ENCODE data around the gene NEGR1. TPM values are rescaled to one million over a fixed set of nuclear protein-coding genes. Genes with fewer than 3 reads are reported as not detected.

NEGR1 gene
- total RNA-seq, 1 experiment from 2014 or later = 0.05 TPM

- no peak for TF ChIP-seq CTCF (IDR thresholded peaks at IDR 0.05 in 2 of 3, conservative IDR thresholded peaks at IDR 0.05 in 1 of 3; ENCODE audit: borderline replicate concordance in 1 of 3, insufficient read depth in 1 of 3, low read depth in 2 of 3, low read length in 2 of 3)
These were observed 679.1 kb downstream of the NEGR1 start (continued) for GRCh38 chr1:71603044-71603776.

GRCh38 chr1:71600023-71600422 lies 682.3 kb downstream of the NEGR1 start:
- Histone ChIP-seq H3K9ac (ENCODE audit: low read length) (no peak overlapping the region), H3K4me3 (replicated peaks in 1 of 2; ENCODE audit: low read depth in 1 of 2, low read length in 2 of 2) (no peak overlapping the region), H3K27me3 (ENCODE audit: insufficient read depth, low read length) (no peaks in the 10 kb centered on the region), H3K4me1 (ENCODE audit: control insufficient read depth in 1 of 2, insufficient read depth in 2 of 2, low read length in 2 of 2) (no peaks in the 10 kb centered on the region), H4K20me1 (ENCODE audit: insufficient read depth) (no peaks in the 10 kb centered on the region), H3K4me2 (ENCODE audit: low read length) (no peak overlapping the region), H2AFZ (ENCODE audit: low read depth, low read length, poor library complexity, severe bottlenecking) (no peak overlapping the region), H3K27ac (ENCODE audit: low read depth, low read length) (no peak overlapping the region), H3K9me3 (ENCODE audit: control insufficient read depth in 1 of 2, insufficient read depth in 1 of 2, low read depth in 1 of 2, low read length in 2 of 2) (peaks cover 4 to 17% of the 10 kb centered on the region in 2 experiments; a peak in 3 of 4 replicates), H3K36me3 (ENCODE audit: control insufficient read depth in 1 of 2, insufficient read depth in 2 of 2, low read length in 2 of 2) (no peaks in the 10 kb centered on the region), H3K9me2 (ENCODE audit: insufficient read depth) (no peaks in the 10 kb centered on the region), H3K79me2 (ENCODE audit: insufficient read depth, low read length) (no peaks in the 10 kb centered on the region)
- TF ChIP-seq FOSL1 (IDR thresholded peaks at IDR 0.05; ENCODE audit: low read depth) = no peak
- ChIA-PET POLR2A (no interaction called here), RAD21 (ENCODE audit: low non-redundant PET in 1 of 2, low total read pairs in 2 of 2, uncharacterized antibody in 2 of 2, unreplicated experiment in 2 of 2) (no interaction called here), CTCF (no interaction called here)
- ATAC-seq (no peak), DNase-seq (ENCODE audit: low read depth, low spot score) (no peak)
- intact Hi-C loops (cut with micrococcal nuclease) = no loop called here
- BruUV-seq (replicated peaks) = no TSS peak

- Histone ChIP-seq H3K9me3 (ENCODE audit: control insufficient read depth in 1 of 2, insufficient read depth in 1 of 2, low read depth in 1 of 2, low read length in 2 of 2) (peaks cover 4 to 17% of the 10 kb centered on the region in 2 experiments; a peak in 3 of 4 replicates), H3K27ac (ENCODE audit: low read depth, low read length) (no peak overlapping the region), H4K20me1 (ENCODE audit: insufficient read depth) (no peaks in the 10 kb centered on the region), H3K36me3 (ENCODE audit: control insufficient read depth in 1 of 2, insufficient read depth in 2 of 2, low read length in 2 of 2) (no peaks in the 10 kb centered on the region), H3K4me3 (replicated peaks in 1 of 2; ENCODE audit: low read depth in 1 of 2, low read length in 2 of 2) (no peak overlapping the region), H3K79me2 (ENCODE audit: insufficient read depth, low read length) (no peaks in the 10 kb centered on the region), H3K9ac (ENCODE audit: low read length) (no peak overlapping the region), H2AFZ (ENCODE audit: low read depth, low read length, poor library complexity, severe bottlenecking) (no peak overlapping the region), H3K27me3 (ENCODE audit: insufficient read depth, low read length) (no peaks in the 10 kb centered on the region), H3K9me2 (ENCODE audit: insufficient read depth) (no peaks in the 10 kb centered on the region), H3K4me2 (ENCODE audit: low read length) (no peak overlapping the region), H3K4me1 (ENCODE audit: control insufficient read depth in 1 of 2, insufficient read depth in 2 of 2, low read length in 2 of 2) (no peaks in the 10 kb centered on the region)
- ATAC-seq (no peak), DNase-seq (ENCODE audit: low read depth, low spot score) (no peak)
- ChIA-PET RAD21 (ENCODE audit: low non-redundant PET in 1 of 2, low total read pairs in 2 of 2, uncharacterized antibody in 2 of 2, unreplicated experiment in 2 of 2) (no interaction called here), CTCF (no interaction called here), POLR2A (no interaction called here)
- no TSS peak for BruUV-seq (replicated peaks)
- intact Hi-C loops (cut with micrococcal nuclease) = no loop called here
- TF ChIP-seq TCF7L2 (IDR thresholded peaks at IDR 0.05; ENCODE audit: borderline replicate concordance, extremely low read depth, insufficient read depth, insufficient read length) (no peak), CBX3 (IDR thresholded peaks at IDR 0.05; ENCODE audit: low read depth) (no peak), RAD21 (IDR thresholded peaks at IDR 0.05; ENCODE audit: low read depth) (no peak), FOSL1 (IDR thresholded peaks at IDR 0.05; ENCODE audit: low read depth) (no peak), CEBPB (IDR thresholded peaks at IDR 0.05; ENCODE audit: low read depth) (no peak), ELF1 (IDR thresholded peaks at IDR 0.05; ENCODE audit: borderline replicate concordance, low read depth) (no peak), SP1 (IDR thresholded peaks at IDR 0.05; ENCODE audit: low read depth) (no peak), EGR1 (IDR thresholded peaks at IDR 0.05; ENCODE audit: low read depth) (no peak), MAX (IDR thresholded peaks at IDR 0.05) (no peak), POLR2AphosphoS5 (IDR thresholded peaks at IDR 0.05; ENCODE audit: low read depth, low read length) (no peak), ATF3 (IDR thresholded peaks at IDR 0.05) (no peak), JUND (IDR thresholded peaks at IDR 0.05) (no peak), SIN3A (IDR thresholded peaks at IDR 0.05; ENCODE audit: low read depth) (no peak), SRF (IDR thresholded peaks at IDR 0.05; ENCODE audit: low read depth) (no peak)
These were observed 683.0 kb downstream of the NEGR1 start for GRCh38 chr1:71599306-71599705.
